Astrocyte (in vitro differentiated cells and primary cell): ENCODE results near the gene KIAA1217.

Source experiments
- CTCF ChIP-seq: IDR thresholded peaks from 2 replicates; pipeline ENCODE4 v1.5.1; 2011; ENCODE audit warnings: low read depth, mild to moderate bottlenecking, inconsistent platforms, low read length, moderate library complexity; ENCODE audit not compliant: insufficient read depth
- EZH2 ChIP-seq: IDR thresholded peaks from 2 replicates; pipeline ENCODE4 v1.6.1; 2012; ENCODE audit warnings: mild to moderate bottlenecking, low read length, inconsistent platforms; ENCODE audit not compliant: insufficient read depth

GRCh38 chr10:24176658-24177057 is 32.3 kb upstream of the KIAA1217 start:
- TF ChIP-seq CTCF (no peak), EZH2 (no peak)
